ENCODE data around the gene KIZ.

The KIZ gene

GRCh38 chr20:21272279-21272678 is 146.4 kb downstream of the KIZ start:
- Histone ChIP-seq H3K9me3 (ENCODE audit: control extremely low read depth in 1 of 5, control insufficient read depth in 4 of 5, insufficient read depth in 2 of 5, low read depth in 1 of 5, low read length in 4 of 5) (peaks cover 0 to 4% (median 0%) of the 10 kb centered on the region in 5 experiments), H3K27ac (ENCODE audit: insufficient read depth in 1 of 2, low read depth in 1 of 2, low read length in 2 of 2, poor library complexity in 1 of 2, severe bottlenecking in 2 of 2) (no peak overlapping the region), H3K36me3 (ENCODE audit: control insufficient read depth in 4 of 4, insufficient read depth in 4 of 4, low read length in 3 of 4) (no peaks in the 10 kb centered on the region), H3K4me1 (ENCODE audit: control extremely low read depth in 1 of 4, control insufficient read depth in 4 of 4, insufficient read depth in 4 of 4, low read length in 3 of 4) (no peaks in the 10 kb centered on the region), H3K4me3 (ENCODE audit: control insufficient read depth in 1 of 7, extremely low read depth in 1 of 7, insufficient read depth in 4 of 7, low read depth in 2 of 7, low read length in 6 of 7) (no peak overlapping the region), H3K27me3 (replicated peaks in 2 of 5; ENCODE audit: control insufficient read depth in 4 of 5, insufficient read depth in 5 of 5, low read length in 4 of 5) (peaks cover 0 to 12% (median 8%) of the 10 kb centered on the region in 5 experiments)
- no peak for DNase-seq
- ChIA-PET POLR2A (interaction anchor here (0.6 kb wide), 1 partner anchor 92 kb away, joined by 3 read pairs; no protein-coding TSS in a partner anchor), CTCF (no interaction called here)

GRCh38 chr20:21272679-21273078 is 146.8 kb downstream of the KIZ start:
- no peaks in the 10 kb centered on the region for H3K36me3 ChIP-seq (ENCODE audit: control insufficient read depth in 4 of 4, insufficient read depth in 4 of 4, low read length in 3 of 4)
- peaks cover 0 to 2% (median 0%) of the 10 kb centered on the region in 5 experiments for H3K9me3 ChIP-seq (ENCODE audit: control extremely low read depth in 1 of 5, control insufficient read depth in 4 of 5, insufficient read depth in 2 of 5, low read depth in 1 of 5, low read length in 4 of 5)
- CTCF ChIA-PET, result no interaction called here
- no peaks in the 10 kb centered on the region for H3K4me1 ChIP-seq (ENCODE audit: control extremely low read depth in 1 of 4, control insufficient read depth in 4 of 4, insufficient read depth in 4 of 4, low read length in 3 of 4)
- peaks cover 0 to 12% (median 8%) of the 10 kb centered on the region in 5 experiments for H3K27me3 ChIP-seq (replicated peaks in 2 of 5; ENCODE audit: control insufficient read depth in 4 of 5, insufficient read depth in 5 of 5, low read length in 4 of 5)
- no peak overlapping the region for H3K4me3 ChIP-seq (ENCODE audit: control insufficient read depth in 1 of 7, extremely low read depth in 1 of 7, insufficient read depth in 4 of 7, low read depth in 2 of 7, low read length in 6 of 7)
- no peak overlapping the region for H3K27ac ChIP-seq (ENCODE audit: insufficient read depth in 1 of 2, low read depth in 1 of 2, low read length in 2 of 2, poor library complexity in 1 of 2, severe bottlenecking in 2 of 2)
- DNase-seq, result no peak
- 100% methylated on average over 2 of the region's 3 CpGs for WGBS (ENCODE audit: insufficient coverage)
- POLR2A ChIA-PET, result no interaction called here

- WGBS (ENCODE audit: insufficient coverage), result 98% methylated on average over 8 of the region's 8 CpGs
- Histone ChIP-seq H3K36me3 (ENCODE audit: control insufficient read depth in 4 of 4, insufficient read depth in 4 of 4, low read length in 3 of 4) (no peaks in the 10 kb centered on the region), H3K27me3 (replicated peaks in 2 of 5; ENCODE audit: control insufficient read depth in 4 of 5, insufficient read depth in 5 of 5, low read length in 4 of 5) (peaks cover 0 to 12% (median 6%) of the 10 kb centered on the region in 5 experiments), H3K4me1 (ENCODE audit: control extremely low read depth in 1 of 4, control insufficient read depth in 4 of 4, insufficient read depth in 4 of 4, low read length in 3 of 4) (no peaks in the 10 kb centered on the region), H3K9me3 (ENCODE audit: control extremely low read depth in 1 of 5, control insufficient read depth in 4 of 5, insufficient read depth in 2 of 5, low read depth in 1 of 5, low read length in 4 of 5) (no peaks in the 10 kb centered on the region), H3K27ac (ENCODE audit: insufficient read depth in 1 of 2, low read depth in 1 of 2, low read length in 2 of 2, poor library complexity in 1 of 2, severe bottlenecking in 2 of 2) (no peak overlapping the region), H3K4me3 (ENCODE audit: control insufficient read depth in 1 of 7, extremely low read depth in 1 of 7, insufficient read depth in 4 of 7, low read depth in 2 of 7, low read length in 6 of 7) (no peak overlapping the region)
- CTCF ChIA-PET, result no interaction called here
- DNase-seq, result no peak
- POLR2A ChIA-PET, result no interaction called here
Measured at GRCh38 chr20:21273755-21274386, 148.0 kb downstream of the KIZ start.

GRCh38 chr20:21278829-21279228 is 152.9 kb downstream of the KIZ start:
- Histone ChIP-seq H3K4me3 (ENCODE audit: control insufficient read depth in 1 of 7, extremely low read depth in 1 of 7, insufficient read depth in 4 of 7, low read depth in 2 of 7, low read length in 6 of 7) (no peak overlapping the region), H3K27ac (ENCODE audit: insufficient read depth in 1 of 2, low read depth in 1 of 2, low read length in 2 of 2, poor library complexity in 1 of 2, severe bottlenecking in 2 of 2) (no peak overlapping the region), H3K9me3 (ENCODE audit: control extremely low read depth in 1 of 5, control insufficient read depth in 4 of 5, insufficient read depth in 2 of 5, low read depth in 1 of 5, low read length in 4 of 5) (no peaks in the 10 kb centered on the region), H3K4me1 (ENCODE audit: control extremely low read depth in 1 of 4, control insufficient read depth in 4 of 4, insufficient read depth in 4 of 4, low read length in 3 of 4) (no peaks in the 10 kb centered on the region), H3K27me3 (replicated peaks in 2 of 5; ENCODE audit: control insufficient read depth in 4 of 5, insufficient read depth in 5 of 5, low read length in 4 of 5) (peaks cover 3 to 22% (median 7%) of the 10 kb centered on the region in 5 experiments), H3K36me3 (ENCODE audit: control insufficient read depth in 4 of 4, insufficient read depth in 4 of 4, low read length in 3 of 4) (no peaks in the 10 kb centered on the region)
- no peak for DNase-seq
- POLR2A ChIA-PET, result no interaction called here
- 100% methylated on average over 2 of the region's 2 CpGs for WGBS (ENCODE audit: insufficient coverage)
- CTCF ChIA-PET, result no interaction called here

- 73% methylated on average over 7 of the region's 7 CpGs for WGBS (ENCODE audit: insufficient coverage)
- CTCF ChIA-PET, result no interaction called here
Measured at GRCh38 chr20:21279706-21280521, 154.0 kb downstream of the KIZ start.

GRCh38 chr20:21280522-21281016 is 154.7 kb downstream of the KIZ start:
- H3K27me3 ChIP-seq (replicated peaks in 2 of 5; ENCODE audit: control insufficient read depth in 4 of 5, insufficient read depth in 5 of 5, low read length in 4 of 5), result peaks cover 3 to 18% (median 4%) of the 10 kb centered on the region in 5 experiments
- no peaks in the 10 kb centered on the region for H3K4me1 ChIP-seq (ENCODE audit: control extremely low read depth in 1 of 4, control insufficient read depth in 4 of 4, insufficient read depth in 4 of 4, low read length in 3 of 4)
- POLR2A ChIA-PET, result no interaction called here
- no peaks in the 10 kb centered on the region for H3K36me3 ChIP-seq (ENCODE audit: control insufficient read depth in 4 of 4, insufficient read depth in 4 of 4, low read length in 3 of 4)
- 83% methylated on average over 1 of the region's 3 CpGs for WGBS (ENCODE audit: insufficient coverage)
- CTCF ChIA-PET, result no interaction called here
- H3K4me3 ChIP-seq (ENCODE audit: control insufficient read depth in 1 of 7, extremely low read depth in 1 of 7, insufficient read depth in 4 of 7, low read depth in 2 of 7, low read length in 6 of 7), result no peak overlapping the region
- no peak overlapping the region for H3K27ac ChIP-seq (ENCODE audit: insufficient read depth in 1 of 2, low read depth in 1 of 2, low read length in 2 of 2, poor library complexity in 1 of 2, severe bottlenecking in 2 of 2)
- DNase-seq, result no peak
- H3K9me3 ChIP-seq (ENCODE audit: control extremely low read depth in 1 of 5, control insufficient read depth in 4 of 5, insufficient read depth in 2 of 5, low read depth in 1 of 5, low read length in 4 of 5), result peaks cover 0 to under 1% (median 0%) of the 10 kb centered on the region in 5 experiments

More at GRCh38 chr20:21279706-21280521, 154.0 kb downstream of the KIZ start:
- Histone ChIP-seq H3K27me3 (replicated peaks in 2 of 5; ENCODE audit: control insufficient read depth in 4 of 5, insufficient read depth in 5 of 5, low read length in 4 of 5) (peaks cover 3 to 18% (median 4%) of the 10 kb centered on the region in 5 experiments), H3K27ac (ENCODE audit: insufficient read depth in 1 of 2, low read depth in 1 of 2, low read length in 2 of 2, poor library complexity in 1 of 2, severe bottlenecking in 2 of 2) (no peak overlapping the region), H3K4me1 (ENCODE audit: control extremely low read depth in 1 of 4, control insufficient read depth in 4 of 4, insufficient read depth in 4 of 4, low read length in 3 of 4) (no peaks in the 10 kb centered on the region), H3K4me3 (ENCODE audit: control insufficient read depth in 1 of 7, extremely low read depth in 1 of 7, insufficient read depth in 4 of 7, low read depth in 2 of 7, low read length in 6 of 7) (no peak overlapping the region), H3K9me3 (ENCODE audit: control extremely low read depth in 1 of 5, control insufficient read depth in 4 of 5, insufficient read depth in 2 of 5, low read depth in 1 of 5, low read length in 4 of 5) (no peaks in the 10 kb centered on the region), H3K36me3 (ENCODE audit: control insufficient read depth in 4 of 4, insufficient read depth in 4 of 4, low read length in 3 of 4) (no peaks in the 10 kb centered on the region)
- no peak for DNase-seq
- POLR2A ChIA-PET, result no interaction called here

- Histone ChIP-seq H3K4me3 (ENCODE audit: control insufficient read depth in 1 of 7, extremely low read depth in 1 of 7, insufficient read depth in 4 of 7, low read depth in 2 of 7, low read length in 6 of 7) (no peak overlapping the region), H3K4me1 (ENCODE audit: control extremely low read depth in 1 of 4, control insufficient read depth in 4 of 4, insufficient read depth in 4 of 4, low read length in 3 of 4) (no peaks in the 10 kb centered on the region), H3K27ac (ENCODE audit: insufficient read depth in 1 of 2, low read depth in 1 of 2, low read length in 2 of 2, poor library complexity in 1 of 2, severe bottlenecking in 2 of 2) (no peak overlapping the region), H3K36me3 (ENCODE audit: control insufficient read depth in 4 of 4, insufficient read depth in 4 of 4, low read length in 3 of 4) (no peaks in the 10 kb centered on the region), H3K27me3 (replicated peaks in 2 of 5; ENCODE audit: control insufficient read depth in 4 of 5, insufficient read depth in 5 of 5, low read length in 4 of 5) (peaks cover 2 to 13% (median 9%) of the 10 kb centered on the region in 5 experiments), H3K9me3 (ENCODE audit: control extremely low read depth in 1 of 5, control insufficient read depth in 4 of 5, insufficient read depth in 2 of 5, low read depth in 1 of 5, low read length in 4 of 5) (peaks cover 0 to 6% (median 3%) of the 10 kb centered on the region in 5 experiments)
- WGBS (ENCODE audit: insufficient coverage), result 60% methylated on average over 3 of the region's 4 CpGs
- ChIA-PET POLR2A (no interaction called here), CTCF (interaction anchor here (1.0 kb wide), 1 partner anchor 51 kb away, joined by 3 read pairs; no protein-coding TSS in a partner anchor)
- DNase-seq, result no peak
Measured at GRCh38 chr20:21286775-21287174, 160.9 kb downstream of the KIZ start.

All from common myeloid progenitor, CD34-positive (primary cell).